Esophagus squamous epithelium (tissue), 4 donors: ENCODE data around the gene RGMA.

ENCODE experiments used
- CTCF ChIP-seq, 6 experiments: fragments of 450-650 bp in 4 of 6; fragments of 200-600 bp in 2 of 6; sonication (generic) in 2 of 6; IDR thresholded peaks; one replicate each; pipeline ENCODE4 v1.5.1; 2016 to 2019; ENCODE audit warnings: antibody characterized with exemption in 6 of 6, mild to moderate bottlenecking in 4 of 6, moderate library complexity in 4 of 6
- POLR2A ChIP-seq, 4 donors: fragments of 450-650 bp; IDR thresholded peaks; one replicate each; pipeline ENCODE4 v1.6.1; 2017; ENCODE audit warnings: antibody characterized with exemption in 4 of 4, mild to moderate bottlenecking in 4 of 4, moderate library complexity in 3 of 4

DNA sequence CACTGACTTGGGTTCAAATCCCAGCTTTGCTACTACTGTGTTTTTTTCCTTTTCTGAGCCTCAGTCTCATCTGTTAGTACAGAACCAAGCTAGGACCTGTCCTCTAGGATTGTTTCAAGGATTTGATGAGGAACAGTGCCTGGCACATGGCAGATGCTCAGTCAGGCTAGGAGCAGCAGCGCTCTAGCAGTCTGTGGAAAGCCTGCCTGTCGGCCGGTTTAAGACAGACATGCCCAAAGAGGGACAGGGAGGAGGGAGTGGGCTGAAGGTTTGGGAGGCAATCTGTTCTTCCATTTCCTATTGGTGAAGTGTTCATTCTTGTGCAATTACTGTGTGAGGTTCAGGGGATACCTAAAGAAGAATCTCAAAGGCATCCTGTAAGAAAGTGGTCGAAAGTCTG lies 35.1 kb upstream of the RGMA start:
- TF ChIP-seq CTCF (IDR thresholded peaks at IDR 0.05) (no peak), POLR2A (IDR thresholded peaks at IDR 0.05) (no peak)
